Mucosa of descending colon (tissue), 3 donors: ENCODE data around the gene TMOD1. TPM values are rescaled to one million over a fixed set of nuclear protein-coding genes. Genes with fewer than 3 reads are reported as not detected.

Experiments
- ATAC-seq: fragments of 200-7000 bp; cut with Tn5 transposase; one replicate; pipeline ENCODE4 v1.9.1; 2020; ENCODE audit warnings: mild to moderate bottlenecking, moderate library complexity
- DNase-seq, 3 donors: peaks; one replicate each; pipeline ENCODE4 v3.0.0-alpha.2; 2020
- H3K36me3 ChIP-seq: fragments of 200-600 bp; one replicate; pipeline ENCODE4 v1.8.0; 2021; ENCODE audit warnings: low read depth, mild to moderate bottlenecking
- H3K4me1 ChIP-seq: fragments of 200-600 bp; one replicate; pipeline ENCODE4 v1.8.0; 2021; ENCODE audit warnings: low read depth, mild to moderate bottlenecking
- H3K4me3 ChIP-seq: fragments of 200-600 bp; one replicate; pipeline ENCODE4 v1.8.0; 2021; ENCODE audit warnings: mild to moderate bottlenecking
- H3K9me3 ChIP-seq: fragments of 200-600 bp; one replicate; pipeline ENCODE4 v1.8.0; 2021; ENCODE audit warnings: mild to moderate bottlenecking
- CTCF ChIP-seq: fragments of 200-600 bp; IDR thresholded peaks from one replicate; pipeline ENCODE4 v1.8.0; 2022; ENCODE audit warnings: antibody characterized with exemption, mild to moderate bottlenecking
- intact Hi-C, 2 donors: fragments of 100-400 bp; cut with DNase I in 1 of 2; cut with micrococcal nuclease in 1 of 2; formaldehyde crosslinking; loops; one replicate each; pipeline versions ENCODE4 v1.11.0 to v1.11.1; 2022; cut with DNase I, micrococcal nuclease
- total RNA-seq, 3 donors: library from RNA; stranded (reverse); fragmentation: NEBNext Ultra II Directional in 2 of 3; extraction: Animal tissue kit (Norgen Biotek cat#: 25700) in 2 of 3; gene quantifications; one replicate each; pipeline versions ENCODE4 v1.2.1 to v1.2.4, GENCODE V29; 2021 to 2023
- donor health status: DM: no; HTN: no; CAD: no; lungs with moderate emphysema.
- donor health status: DM: no; HTN: no; CAD: no.
- donor health status: DM: no; HTN: yes; CAD: no.

The TMOD1 gene
- total RNA-seq, 3 donors from 2014 or later = 2.6 to 36.0 (median 3.9) TPM

- Histone ChIP-seq H3K36me3 (no peaks in the 10 kb centered on the region), H3K4me3 (no peak overlapping the region), H3K9me3 (no peaks in the 10 kb centered on the region), H3K4me1 (peaks cover 5% of the 10 kb centered on the region)
- intact Hi-C loops = no loop called here
- no peak for TF ChIP-seq CTCF
- DNase-seq = no peak
- no peak for ATAC-seq
These were observed 124.2 kb downstream of the TMOD1 start for GRCh38 chr9:97625620-97626019.

- H3K36me3 ChIP-seq = no peaks in the 10 kb centered on the region
- ATAC-seq (no peak), DNase-seq (no peak)
- H3K4me1 ChIP-seq = peaks cover 17% of the 10 kb centered on the region
- no peaks in the 10 kb centered on the region for H3K9me3 ChIP-seq
- H3K4me3 ChIP-seq = no peak overlapping the region
- intact Hi-C loops = no loop called here
- TF ChIP-seq CTCF = no peak
These were observed 126.2 kb downstream of the TMOD1 start for GRCh38 chr9:97627624-97628023.

GRCh38 chr9:97628668-97629067 is 127.2 kb downstream of the TMOD1 start:
- no peak for TF ChIP-seq CTCF
- intact Hi-C loops = no loop called here
- Histone ChIP-seq H3K4me1 (peaks cover 15% of the 10 kb centered on the region), H3K9me3 (no peaks in the 10 kb centered on the region), H3K36me3 (no peaks in the 10 kb centered on the region), H3K4me3 (no peak overlapping the region)
- DNase-seq = no peak
- no peak for ATAC-seq

GRCh38 chr9:97629156-97629555 is 127.7 kb downstream of the TMOD1 start:
- ATAC-seq = no peak
- H3K9me3 ChIP-seq = no peaks in the 10 kb centered on the region
- H3K4me1 ChIP-seq = peaks cover 11% of the 10 kb centered on the region
- no peak overlapping the region for H3K4me3 ChIP-seq
- H3K36me3 ChIP-seq = no peaks in the 10 kb centered on the region
- TF ChIP-seq CTCF = no peak
- intact Hi-C loops = no loop called here
- DNase-seq = no peak

- Histone ChIP-seq H3K4me1 (peaks cover 25% of the 10 kb centered on the region), H3K36me3 (no peaks in the 10 kb centered on the region)
- ATAC-seq = no peak
These were observed 129.1 kb downstream of the TMOD1 start for GRCh38 chr9:97630591-97630990.

More at GRCh38 chr9:97630591-97630990, 129.1 kb downstream of the TMOD1 start:
- no peak for TF ChIP-seq CTCF
- no peaks in the 10 kb centered on the region for H3K9me3 ChIP-seq
- DNase-seq = no peak
- intact Hi-C loops = no loop called here
- H3K4me3 ChIP-seq = no peak overlapping the region
